Measurements from ENCODE around the gene C11orf52.

- TF ChIP-seq CREB1 (IDR thresholded peaks at IDR 0.05) (no peak), CTCF (IDR thresholded peaks at IDR 0.05; ENCODE audit: control extremely low read depth in 1 of 3, insufficient read depth in 1 of 3, low read depth in 1 of 3, low read length in 3 of 3) (no peak), SP4 (IDR thresholded peaks at IDR 0.05; ENCODE audit: low read length) (no peak), POLR2A (IDR thresholded peaks at IDR 0.05; ENCODE audit: control extremely low read depth in 1 of 2, low read depth in 2 of 2, low read length in 2 of 2) (no peak), ZNF274 (IDR thresholded peaks at IDR 0.05; ENCODE audit: borderline replicate concordance, extremely low read depth, low read length) (no peak), CHD2 (IDR thresholded peaks at IDR 0.05; ENCODE audit: low read length) (no peak), E2F6 (IDR thresholded peaks at IDR 0.05) (no peak), SIN3A (conservative IDR thresholded peaks at IDR 0.05 in 1 of 2, IDR thresholded peaks at IDR 0.05 in 1 of 2; ENCODE audit: low read depth in 1 of 2, low read length in 2 of 2) (no peak), BACH1 (IDR thresholded peaks at IDR 0.05; ENCODE audit: low read length) (no peak), JUN (IDR thresholded peaks at IDR 0.05; ENCODE audit: low read depth, low read length) (no peak)
- TF ChIP-seq, protein P1, sequence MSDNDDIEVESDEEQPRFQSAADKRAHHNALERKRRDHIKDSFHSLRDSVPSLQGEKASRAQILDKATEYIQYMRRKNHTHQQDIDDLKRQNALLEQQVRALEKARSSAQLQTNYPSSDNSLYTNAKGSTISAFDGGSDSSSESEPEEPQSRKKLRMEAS (IDR thresholded peaks at IDR 0.05) = no peak
Observed at GRCh38 chr11:111944651-111945051, 25.9 kb downstream of the C11orf52 start.
